ENCODE results near the gene SHC3. TPM values are rescaled to one million over a fixed set of nuclear protein-coding genes. Genes with fewer than 3 reads are reported as not detected.

SHC3 gene
- total RNA-seq, 1 experiment from 2014 or later = 4.0 TPM

- Mint-ChIP-seq H3K36me3 (ENCODE audit: insufficient read depth, unreplicated experiment) (no peaks in the 10 kb centered on the region), H3K9me3 (ENCODE audit: low read depth, unreplicated experiment) (no peaks in the 10 kb centered on the region), H3K4me1 (ENCODE audit: low read depth, unreplicated experiment) (peaks cover 11% of the 10 kb centered on the region), H3K4me3 (ENCODE audit: low read depth, unreplicated experiment) (no peak overlapping the region), H3K27me3 (ENCODE audit: unreplicated experiment) (no peaks in the 10 kb centered on the region), H3K27ac (ENCODE audit: unreplicated experiment) (no peak overlapping the region)
- no peak for TF ChIP-seq CTCF (IDR thresholded peaks at IDR 0.05; ENCODE audit: unreplicated experiment)
- intact Hi-C loops (cut with micrococcal nuclease; ENCODE audit: unreplicated experiment) = no loop called here
- CTCF ChIA-PET = no interaction called here
- no TSS peak for BruUV-seq (replicated peaks)
- DNase-seq = no peak
Measured at GRCh38 chr9:89145097-89145496, 33.5 kb downstream of the SHC3 start.

GRCh38 chr9:89144238-89144637, 34.4 kb downstream of the SHC3 start:
- no peak for DNase-seq
- Mint-ChIP-seq H3K4me1 (ENCODE audit: low read depth, unreplicated experiment) (peaks cover 14% of the 10 kb centered on the region), H3K9me3 (ENCODE audit: low read depth, unreplicated experiment) (no peaks in the 10 kb centered on the region), H3K27ac (ENCODE audit: unreplicated experiment) (no peak overlapping the region), H3K27me3 (ENCODE audit: unreplicated experiment) (no peaks in the 10 kb centered on the region), H3K36me3 (ENCODE audit: insufficient read depth, unreplicated experiment) (no peaks in the 10 kb centered on the region), H3K4me3 (ENCODE audit: low read depth, unreplicated experiment) (no peak overlapping the region)
- no TSS peak for BruUV-seq (replicated peaks)
- intact Hi-C loops (cut with micrococcal nuclease; ENCODE audit: unreplicated experiment) = no loop called here
- CTCF ChIA-PET = no interaction called here
- TF ChIP-seq CTCF (IDR thresholded peaks at IDR 0.05; ENCODE audit: unreplicated experiment) = no peak

- H3K27me3 Mint-ChIP-seq (ENCODE audit: unreplicated experiment) = no peaks in the 10 kb centered on the region
- CTCF ChIA-PET = no interaction called here
- intact Hi-C loops (cut with micrococcal nuclease; ENCODE audit: unreplicated experiment) = no loop called here
Measured at GRCh38 chr9:89143266-89143665, 35.4 kb downstream of the SHC3 start.

GRCh38 chr9:89139455-89139854, 39.2 kb downstream of the SHC3 start:
- H3K27me3 Mint-ChIP-seq (ENCODE audit: unreplicated experiment) = no peaks in the 10 kb centered on the region
- H3K9me3 Mint-ChIP-seq (ENCODE audit: low read depth, unreplicated experiment) = no peaks in the 10 kb centered on the region
- no peak for DNase-seq
- H3K27ac Mint-ChIP-seq (ENCODE audit: unreplicated experiment) = peak overlapping the region; percentile 93
- no peak for TF ChIP-seq CTCF (IDR thresholded peaks at IDR 0.05; ENCODE audit: unreplicated experiment)
- no TSS peak for BruUV-seq (replicated peaks)
- intact Hi-C loops (cut with micrococcal nuclease; ENCODE audit: unreplicated experiment) = loop anchor here (5.0 to 10.0 kb wide), 2 partner anchors 43 to 115 kb away; no protein-coding TSS in a partner anchor
- no peak overlapping the region for H3K4me3 Mint-ChIP-seq (ENCODE audit: low read depth, unreplicated experiment)
- H3K4me1 Mint-ChIP-seq (ENCODE audit: low read depth, unreplicated experiment) = peaks cover 44% of the 10 kb centered on the region
- CTCF ChIA-PET = interaction anchor here (0.5 kb wide), 1 partner anchor 115 kb away, joined by 7 read pairs; no protein-coding TSS in a partner anchor
- H3K36me3 Mint-ChIP-seq (ENCODE audit: insufficient read depth, unreplicated experiment) = peaks cover 5% of the 10 kb centered on the region

More at GRCh38 chr9:89143266-89143665, 35.4 kb downstream of the SHC3 start:
- DNase-seq = no peak
- TF ChIP-seq CTCF (IDR thresholded peaks at IDR 0.05; ENCODE audit: unreplicated experiment) = no peak
- BruUV-seq (replicated peaks) = no TSS peak
- no peaks in the 10 kb centered on the region for H3K9me3 Mint-ChIP-seq (ENCODE audit: low read depth, unreplicated experiment)
- H3K4me3 Mint-ChIP-seq (ENCODE audit: low read depth, unreplicated experiment) = no peak overlapping the region
- no peak overlapping the region for H3K27ac Mint-ChIP-seq (ENCODE audit: unreplicated experiment)
- no peaks in the 10 kb centered on the region for H3K36me3 Mint-ChIP-seq (ENCODE audit: insufficient read depth, unreplicated experiment)
- peaks cover 21% of the 10 kb centered on the region for H3K4me1 Mint-ChIP-seq (ENCODE audit: low read depth, unreplicated experiment)

Measured in Calu3 (cell line).